HuH-7.5 (cell line): ENCODE measurements around the gene ASAP2.
"Not testable (repeated sequence)": the region's sequence is repeated elsewhere in the genome, so short reads cannot be mapped to it uniquely, and the experiment has no call there.

Source experiments
- DNase-seq: peaks from one replicate; pipeline ENCODE4 v3.0.0; 2011; ENCODE audit warnings: low spot score

ASAP2 gene

DNA sequence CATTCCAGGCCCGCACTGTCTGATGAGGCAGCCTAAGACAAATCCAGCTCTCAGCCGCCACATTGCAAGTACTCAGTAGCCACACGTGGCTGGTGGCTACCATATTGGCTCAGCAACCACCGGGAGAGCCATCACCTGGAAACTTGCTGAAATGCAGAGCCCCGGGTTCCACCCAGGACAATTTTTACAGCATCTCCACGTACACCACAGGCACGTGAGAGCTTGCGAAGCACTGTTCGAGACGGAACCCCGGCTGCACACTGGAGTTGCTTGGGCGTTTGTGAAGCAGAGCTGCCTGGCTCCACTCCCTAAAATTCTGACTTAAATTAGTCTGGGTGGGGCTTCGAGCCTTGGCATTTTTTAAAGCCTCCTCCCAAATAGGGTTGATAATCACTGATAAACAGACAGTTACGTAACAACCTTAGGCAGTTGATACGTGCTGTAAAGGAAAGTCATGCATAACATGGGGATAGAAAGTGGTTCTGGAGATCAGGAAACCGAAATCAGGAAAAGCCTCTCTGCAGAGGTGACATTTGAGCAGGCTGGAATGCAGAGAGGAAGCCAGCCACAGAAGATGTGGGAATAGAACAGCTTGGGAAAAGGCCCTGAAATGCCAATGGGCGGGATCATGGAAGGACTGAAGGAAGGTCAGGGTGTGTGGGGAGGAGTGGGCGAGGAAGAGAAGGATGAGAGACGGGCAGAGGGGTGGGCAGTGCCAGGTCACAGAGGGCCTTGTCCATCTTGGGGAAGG, 6.2 kb downstream of the ASAP2 start:
- no peak for DNase-seq

DNA sequence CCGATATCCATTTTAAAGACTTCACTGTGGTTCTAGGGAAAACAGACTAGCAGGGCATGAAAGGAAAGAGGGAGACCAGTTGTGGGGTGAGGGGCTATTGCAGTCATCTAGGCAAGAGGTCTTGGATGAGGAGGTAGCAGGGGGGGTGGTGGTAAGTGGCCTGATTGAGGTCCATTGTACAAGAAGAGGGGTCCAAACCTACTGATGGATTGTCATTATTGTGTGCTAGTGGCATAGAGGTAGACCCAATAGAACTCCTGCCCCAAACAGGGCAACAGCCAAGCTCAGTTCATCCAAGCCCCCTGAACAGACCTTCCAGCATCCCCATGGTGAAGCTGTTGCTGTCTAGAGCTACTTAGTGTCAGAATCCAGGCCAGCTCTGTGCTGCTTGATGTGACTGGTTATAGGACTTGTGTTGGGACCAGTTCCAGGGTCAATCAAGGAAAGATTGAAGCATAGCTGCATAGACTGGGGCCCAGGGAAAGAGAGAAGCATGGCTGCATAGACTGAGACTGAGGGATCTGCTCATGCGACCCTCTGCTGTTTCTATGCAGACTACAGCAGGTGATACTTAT, 7.0 kb downstream of the ASAP2 start:
- DNase-seq = no peak

DNA sequence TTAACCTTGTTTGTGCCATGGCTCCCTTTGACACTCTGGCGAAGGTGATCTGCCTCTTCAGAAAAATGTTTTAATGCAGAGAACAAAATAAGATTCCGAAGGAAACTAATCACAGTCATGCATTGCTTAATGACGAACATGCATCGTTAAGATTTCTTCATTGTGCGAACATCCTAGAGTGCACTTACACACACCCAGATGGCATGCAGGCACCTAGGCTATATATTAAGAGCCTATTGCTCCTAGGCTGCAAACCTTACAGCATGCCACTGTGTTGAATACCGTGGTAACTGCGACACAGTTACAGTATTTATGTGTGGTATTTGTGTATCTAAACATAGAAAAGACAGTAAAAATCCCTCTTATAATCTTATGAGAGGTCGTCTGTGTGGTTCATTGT, 8.3 kb downstream of the ASAP2 start:
- no peak for DNase-seq

DNA sequence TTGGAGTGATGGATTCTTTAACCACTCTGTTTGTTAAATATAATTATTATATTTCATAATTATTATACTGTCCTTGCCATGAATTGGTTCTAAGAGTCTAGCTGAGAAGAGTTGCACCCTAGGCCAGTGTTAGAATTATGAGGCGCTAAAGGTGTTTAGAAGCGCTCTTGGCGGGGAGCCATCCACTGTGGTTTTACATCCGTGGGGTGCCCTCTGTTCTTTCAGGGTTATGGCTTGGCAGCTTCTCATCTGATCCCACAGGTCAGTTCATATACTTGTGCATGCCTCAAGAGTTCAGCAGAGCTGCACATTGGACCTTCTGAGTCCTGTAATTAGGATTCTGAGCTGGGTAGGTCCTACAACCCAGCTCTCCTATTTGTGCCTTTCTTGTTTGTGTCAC, 9.1 kb downstream of the ASAP2 start:
- DNase-seq = no peak

DNA sequence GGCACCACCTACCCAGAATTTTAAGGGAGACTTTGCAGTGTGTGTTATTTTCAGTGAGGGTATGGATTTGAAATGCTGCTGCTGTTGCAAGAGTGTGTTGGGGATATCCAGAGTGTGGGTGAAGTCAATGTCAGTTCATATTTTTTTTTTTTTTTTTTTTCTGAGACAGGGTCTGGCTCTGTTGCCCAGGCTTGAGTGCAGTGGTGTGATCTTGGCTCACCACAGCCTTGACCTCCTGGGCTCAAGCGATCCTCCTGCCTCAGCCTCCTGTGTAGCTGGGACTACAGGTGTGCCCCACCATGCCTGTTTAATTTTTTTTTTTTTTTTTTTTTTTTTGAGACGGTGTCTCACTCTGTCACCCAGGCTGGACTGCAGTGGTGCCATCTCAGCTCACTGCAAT, 9.5 kb downstream of the ASAP2 start:
- not testable (repeated sequence) for DNase-seq

DNA sequence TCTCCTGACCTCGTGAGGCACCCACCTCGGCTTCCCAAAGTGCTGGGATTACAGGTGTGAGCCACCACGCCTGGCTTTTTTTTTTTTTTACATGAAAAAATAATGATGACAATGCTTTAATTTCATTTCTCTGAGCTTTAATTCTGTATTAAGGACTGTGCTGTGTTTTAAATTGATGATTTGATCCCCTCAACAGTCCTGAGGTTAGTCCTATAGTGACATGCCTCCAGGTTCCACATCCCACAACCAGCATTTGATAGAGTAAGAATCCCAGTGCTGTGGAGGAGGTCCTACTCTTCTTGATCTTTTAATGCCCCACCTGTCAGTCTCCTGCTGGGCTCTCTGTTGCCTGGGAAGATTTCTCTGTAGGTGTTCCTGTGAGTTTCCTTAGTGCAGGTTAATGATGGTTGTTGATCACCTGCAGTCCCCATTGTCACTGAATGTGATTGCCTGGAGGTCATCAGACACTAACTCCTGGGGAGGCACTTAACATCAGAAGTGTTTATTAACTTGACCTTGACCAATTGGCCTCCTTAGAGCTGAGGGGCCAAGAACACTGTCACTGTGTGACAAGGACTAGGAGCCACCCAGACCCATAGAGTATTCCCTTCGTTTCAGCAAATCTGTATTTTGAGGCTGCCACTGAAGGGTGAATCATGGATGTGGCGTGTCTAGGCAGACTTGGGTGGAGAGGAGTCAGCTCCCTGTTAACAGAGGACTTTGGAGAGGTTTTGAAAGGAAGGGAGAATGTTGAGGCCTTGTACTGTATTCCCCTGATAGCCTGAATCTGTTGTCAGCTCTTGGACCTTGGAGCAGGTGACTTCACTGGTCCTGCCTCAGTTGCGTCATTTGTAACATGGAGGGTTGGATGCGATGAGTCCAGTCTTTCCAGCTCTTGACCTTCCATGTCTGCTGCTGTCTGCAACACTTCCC, 11.5 kb downstream of the ASAP2 start:
- DNase-seq = no peak

DNA sequence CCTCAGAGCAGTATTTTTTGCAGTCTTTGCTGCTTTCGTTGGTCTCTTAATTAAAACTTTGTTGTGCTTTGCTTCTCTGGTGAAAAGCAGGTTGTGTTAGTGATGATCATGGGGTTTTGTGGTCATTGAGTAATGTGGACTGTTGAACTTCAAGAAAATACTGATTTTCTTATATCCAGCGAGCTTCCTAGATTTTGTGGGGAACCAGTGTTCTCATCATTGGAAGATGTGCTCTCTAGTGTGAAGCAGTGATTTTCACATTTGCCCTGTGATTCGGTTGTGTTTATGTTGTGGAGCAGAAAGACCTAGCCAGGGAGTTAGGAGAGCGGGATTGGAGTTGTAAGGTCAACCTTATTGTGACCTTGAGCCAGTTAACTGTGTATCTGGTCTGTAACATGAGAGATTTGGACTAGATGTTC, 12.4 kb downstream of the ASAP2 start:
- no peak for DNase-seq

DNA sequence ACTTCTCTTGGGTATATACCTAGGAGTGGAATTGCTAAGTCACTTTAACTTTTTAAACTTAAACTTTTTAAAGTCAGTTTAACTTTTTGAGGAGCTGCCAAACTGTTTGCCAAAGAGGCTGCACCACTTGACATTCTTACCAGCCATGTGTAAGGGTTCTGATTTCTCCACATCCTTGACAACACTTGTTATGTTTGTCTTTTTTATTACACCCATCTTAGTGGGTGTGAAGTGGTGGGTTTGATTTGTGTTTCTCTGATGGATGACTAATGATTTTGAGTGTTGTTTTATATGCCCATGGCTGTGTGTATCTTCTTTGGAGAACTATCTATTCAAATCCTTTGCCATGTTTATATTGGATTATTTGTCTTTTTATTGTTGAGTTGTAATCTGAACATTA, 13.6 kb downstream of the ASAP2 start:
- no peak for DNase-seq

DNA sequence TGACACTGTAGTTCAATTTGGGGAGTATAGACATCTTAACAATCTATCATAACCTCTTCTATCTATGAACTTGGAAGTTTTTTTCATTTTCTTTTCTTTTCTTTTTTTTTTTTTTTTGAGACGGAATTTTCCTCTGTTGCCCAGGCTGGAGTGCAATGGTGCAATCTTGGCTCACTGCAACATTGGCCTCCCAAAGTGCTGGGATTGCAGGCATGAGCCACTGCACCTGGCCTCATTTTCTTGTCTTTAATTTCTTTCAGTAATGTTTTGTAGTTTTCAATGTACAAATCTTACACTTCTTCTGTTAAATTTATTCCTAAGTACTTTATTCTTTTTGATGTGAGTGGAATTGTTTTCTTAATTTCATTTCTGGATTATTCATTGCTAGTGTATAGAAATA, 14.6 kb downstream of the ASAP2 start:
- no peak for DNase-seq

DNA sequence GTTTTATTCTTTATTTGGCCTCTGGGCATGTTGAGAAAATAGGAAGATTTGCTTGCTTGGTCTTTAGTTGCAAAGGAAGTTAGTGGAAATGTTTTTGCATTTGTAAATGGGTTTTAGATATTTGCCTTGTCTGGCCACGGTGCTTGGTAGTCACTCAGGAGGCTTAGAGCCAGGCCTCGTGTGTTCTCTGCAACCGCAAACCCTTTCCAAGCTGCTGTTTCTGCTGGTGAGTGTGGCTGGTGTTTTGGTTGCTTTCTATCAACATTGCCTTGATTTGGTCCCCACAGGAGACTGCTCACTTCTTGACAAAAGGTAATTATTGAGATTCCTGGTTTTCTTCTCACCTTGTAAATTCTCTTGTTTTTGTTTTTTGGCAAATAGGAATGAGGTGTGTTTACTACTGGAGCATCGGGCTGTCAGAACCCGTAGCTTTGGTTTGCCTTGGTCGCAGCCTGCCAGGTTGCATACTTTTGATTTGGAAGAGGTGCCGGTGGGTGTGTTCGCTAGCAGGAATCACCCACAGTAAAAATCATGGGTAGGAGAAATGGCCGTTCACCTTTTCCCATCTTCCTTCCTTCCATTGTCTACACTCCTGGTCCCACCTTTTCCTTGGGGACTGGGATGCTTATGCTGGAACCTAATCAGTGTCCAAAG, 15.8 kb downstream of the ASAP2 start:
- DNase-seq = no peak

DNA sequence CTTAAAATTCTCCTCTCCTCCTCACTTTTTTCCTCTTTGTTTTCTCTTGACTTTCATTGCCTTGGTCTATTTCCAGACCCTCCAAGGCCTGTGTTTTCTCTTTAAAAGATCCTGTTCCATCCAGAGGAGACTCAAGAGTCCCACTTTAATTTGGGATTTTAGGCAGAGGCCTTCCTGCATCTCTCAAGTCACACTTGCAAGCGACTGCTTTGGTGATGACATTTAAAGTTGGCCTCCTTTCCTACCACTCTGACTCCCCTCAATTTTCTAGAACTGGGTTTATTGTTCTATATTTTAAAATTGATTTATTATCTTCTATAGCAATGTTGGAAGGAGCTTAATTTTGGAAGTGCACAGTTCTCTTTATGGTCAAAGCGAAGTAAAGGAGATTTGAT, 16.3 kb downstream of the ASAP2 start:
- DNase-seq = no peak

DNA sequence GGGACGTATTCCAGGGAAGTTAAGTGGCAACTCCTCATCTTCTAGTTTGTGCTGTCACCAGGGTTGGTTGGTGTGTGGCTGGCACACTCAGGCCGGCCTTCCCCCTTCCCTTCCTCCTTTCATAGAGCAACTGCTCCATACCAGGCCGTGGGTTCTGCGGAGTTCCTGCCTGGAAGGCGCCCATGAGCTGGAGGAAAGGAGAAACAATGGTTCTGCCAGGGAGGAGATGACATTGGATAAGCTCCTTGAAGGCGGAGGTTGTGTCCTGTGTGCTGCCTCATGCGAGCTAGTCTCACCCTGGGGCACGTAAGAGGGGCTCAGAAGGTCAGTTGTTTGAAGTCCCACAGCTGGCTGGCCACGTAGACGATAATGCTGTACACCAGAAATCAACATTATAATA, 19.2 kb downstream of the ASAP2 start:
- DNase-seq = no peak

DNA sequence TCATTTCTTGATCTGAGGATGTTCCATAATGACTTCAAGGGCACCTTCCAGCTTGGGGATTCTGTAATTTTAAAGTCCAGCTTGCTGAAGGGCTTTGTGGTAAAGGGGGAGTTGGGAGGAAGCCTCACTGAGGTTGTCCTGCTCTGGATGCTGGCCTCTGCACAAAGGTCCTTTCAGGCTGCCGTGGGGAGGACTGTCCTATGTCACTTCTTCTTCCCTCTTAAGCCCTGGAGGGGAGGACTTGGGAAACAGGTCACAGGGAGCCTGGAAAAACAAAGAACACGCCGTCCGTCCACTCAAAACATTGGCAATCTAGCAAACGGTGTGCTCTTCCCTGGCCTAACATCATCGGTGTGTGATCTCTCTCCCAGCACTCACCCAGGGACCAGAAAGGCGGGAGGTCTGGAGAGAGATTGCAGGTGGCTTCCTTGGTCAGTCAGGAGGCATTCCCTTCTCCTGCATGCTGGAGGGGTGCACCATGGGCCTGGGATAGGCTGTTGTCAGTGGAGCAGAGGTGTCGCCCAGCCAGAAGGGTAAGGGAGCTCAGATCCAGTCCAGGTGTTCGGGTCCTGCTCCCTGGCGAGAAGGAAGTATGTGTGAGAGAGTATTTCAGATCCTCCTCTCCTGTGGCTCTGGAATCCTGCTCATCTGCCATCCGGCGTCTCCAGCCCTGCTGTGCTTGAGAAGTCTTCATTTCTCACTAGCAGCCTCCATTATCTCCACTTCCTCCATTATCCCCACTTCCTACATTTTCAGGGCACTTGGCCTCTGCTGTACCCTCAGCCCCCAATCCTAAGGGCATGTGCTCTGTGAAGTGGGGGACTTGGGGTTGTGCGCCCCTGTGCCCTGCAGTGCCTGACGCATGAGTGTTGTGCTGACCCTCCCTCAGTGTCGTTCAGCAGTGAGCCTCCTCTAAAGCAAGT, 20.1 kb downstream of the ASAP2 start:
- no peak for DNase-seq

DNA sequence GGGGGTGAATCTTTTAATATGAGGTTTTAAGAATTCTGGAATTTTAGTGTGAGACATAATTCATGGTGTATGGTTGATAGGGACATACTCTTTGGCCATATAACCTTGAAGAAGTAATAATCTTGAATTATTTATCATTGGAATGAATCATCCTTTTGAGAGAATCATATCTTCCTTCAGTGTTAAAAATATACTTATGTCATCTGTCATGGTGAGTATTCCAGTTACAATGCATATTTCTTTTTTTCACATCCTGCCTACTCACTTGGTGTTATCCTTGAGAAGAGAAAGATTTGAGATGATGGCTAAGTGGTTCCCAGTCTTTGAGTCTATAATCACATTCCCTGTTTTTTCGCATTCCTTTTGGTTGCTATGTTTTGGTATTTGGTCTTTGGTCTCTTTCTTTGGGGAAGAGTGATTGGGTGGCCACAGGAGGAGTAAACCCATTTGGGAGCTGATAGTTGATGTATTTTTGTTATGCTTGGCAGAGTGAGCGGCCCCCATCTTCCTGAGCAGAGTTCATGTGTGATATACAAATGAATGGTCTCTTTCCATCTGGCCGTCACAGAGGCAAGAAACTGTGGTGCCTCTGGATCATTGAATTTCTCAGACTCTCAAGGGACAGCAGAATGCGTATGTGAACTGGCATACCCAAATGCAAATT, 21.6 kb downstream of the ASAP2 start:
- DNase-seq = no peak

DNA sequence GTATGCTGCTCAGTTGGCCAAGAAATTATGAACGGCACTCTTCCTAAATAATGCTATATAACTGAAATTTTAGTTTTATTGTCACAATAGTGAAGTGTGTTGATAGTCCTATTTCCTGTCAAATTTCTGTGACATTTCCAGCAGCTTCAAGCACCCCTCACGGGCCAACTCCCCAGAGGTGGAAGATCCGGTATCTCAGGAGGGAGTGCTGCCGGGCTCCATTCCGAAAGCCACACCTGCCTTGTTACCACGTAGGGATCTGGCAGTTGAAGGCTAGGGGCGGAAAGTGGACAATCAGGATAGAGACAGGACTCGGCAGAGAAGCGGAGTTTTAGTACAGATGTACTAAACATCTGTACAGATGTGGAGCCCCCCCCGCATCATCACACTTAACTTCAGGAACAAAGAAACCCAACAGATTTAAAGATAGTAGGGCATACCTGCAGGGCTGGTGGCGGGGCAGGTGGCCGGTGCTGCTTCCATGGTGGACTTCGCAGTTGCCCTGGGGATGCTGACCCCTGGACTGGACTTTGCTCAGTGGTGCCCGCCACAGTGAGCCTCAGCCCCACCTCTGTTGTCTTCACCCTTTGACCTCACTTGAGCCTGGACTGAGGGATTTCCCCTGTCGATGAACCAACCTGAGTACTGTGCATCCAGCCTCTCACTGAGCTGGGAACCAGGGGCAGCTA, 22.3 kb downstream of the ASAP2 start:
- DNase-seq = no peak

DNA sequence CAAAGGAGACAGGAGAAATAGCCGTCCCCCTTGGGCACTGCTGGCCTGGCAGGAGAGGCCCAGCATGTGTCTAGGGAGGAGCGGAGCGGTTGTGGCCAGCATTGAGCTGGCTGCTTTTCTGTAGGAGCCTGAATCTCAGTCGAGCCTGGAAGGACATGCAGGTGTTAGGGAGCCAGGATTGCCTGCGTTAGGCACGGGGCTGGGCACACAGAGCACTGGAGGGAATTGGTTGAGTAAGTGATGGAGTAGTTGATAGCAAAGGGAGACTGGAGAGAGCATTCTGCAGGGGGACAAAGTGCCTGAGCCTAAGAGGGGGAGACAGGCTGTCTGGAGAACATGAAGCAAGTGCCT, 22.8 kb downstream of the ASAP2 start:
- DNase-seq = no peak

DNA sequence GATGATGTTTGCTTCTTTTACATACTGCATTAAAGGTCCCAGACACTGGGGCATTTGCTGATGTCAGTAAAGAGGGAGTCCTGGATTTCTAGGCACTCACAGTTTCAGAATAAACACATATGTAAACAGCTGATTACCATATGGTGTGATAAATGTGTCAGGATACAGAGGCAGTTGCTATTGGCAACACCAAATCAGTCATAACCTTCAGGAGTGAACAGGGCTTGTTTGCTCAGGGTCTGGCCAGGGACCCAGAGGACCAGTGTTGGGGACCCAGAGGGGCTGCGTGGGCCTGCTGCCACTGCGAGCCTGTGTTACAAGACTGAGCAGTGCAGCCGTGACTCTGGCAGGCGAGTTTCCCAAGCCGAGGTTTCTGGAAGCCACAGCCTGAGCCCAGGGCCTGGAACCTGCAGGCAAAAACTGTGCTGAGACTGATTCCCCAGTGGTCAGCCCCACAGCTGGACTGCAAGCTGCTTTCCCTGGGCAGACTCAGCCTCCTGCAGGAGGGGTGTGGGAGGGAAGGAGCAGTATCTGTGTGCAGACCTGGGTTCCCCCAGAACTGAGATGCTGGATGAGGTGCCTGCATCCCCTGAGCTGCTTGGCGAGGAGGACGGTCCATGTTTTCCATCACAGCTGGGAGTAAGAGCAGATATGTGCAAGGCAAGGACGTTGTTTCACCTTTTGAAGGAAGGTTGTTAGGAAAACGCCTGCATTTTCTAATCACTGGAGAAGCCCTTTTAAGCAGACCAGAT, 23.6 kb downstream of the ASAP2 start:
- DNase-seq = no peak

DNA sequence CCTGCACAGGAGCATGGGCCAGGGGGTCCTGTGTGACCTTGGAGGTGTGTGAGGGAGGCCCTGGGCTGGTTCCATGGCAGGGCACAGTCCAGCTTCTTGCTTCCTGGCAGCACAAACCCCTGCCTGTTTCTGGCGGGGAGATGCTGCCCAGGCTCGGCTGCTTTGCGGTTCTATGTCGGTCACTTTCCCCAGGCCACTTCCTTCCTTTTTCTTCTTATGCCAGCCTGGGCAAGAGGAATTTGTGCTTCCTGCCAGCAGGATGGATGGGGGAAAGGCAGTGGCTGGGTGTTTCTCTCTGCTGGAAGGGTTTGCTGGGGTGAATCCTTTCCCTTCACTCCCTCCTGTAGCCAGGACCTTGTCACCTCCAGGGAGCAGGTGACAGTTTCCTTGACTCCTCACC, 24.3 kb downstream of the ASAP2 start:
- no peak for DNase-seq

DNA sequence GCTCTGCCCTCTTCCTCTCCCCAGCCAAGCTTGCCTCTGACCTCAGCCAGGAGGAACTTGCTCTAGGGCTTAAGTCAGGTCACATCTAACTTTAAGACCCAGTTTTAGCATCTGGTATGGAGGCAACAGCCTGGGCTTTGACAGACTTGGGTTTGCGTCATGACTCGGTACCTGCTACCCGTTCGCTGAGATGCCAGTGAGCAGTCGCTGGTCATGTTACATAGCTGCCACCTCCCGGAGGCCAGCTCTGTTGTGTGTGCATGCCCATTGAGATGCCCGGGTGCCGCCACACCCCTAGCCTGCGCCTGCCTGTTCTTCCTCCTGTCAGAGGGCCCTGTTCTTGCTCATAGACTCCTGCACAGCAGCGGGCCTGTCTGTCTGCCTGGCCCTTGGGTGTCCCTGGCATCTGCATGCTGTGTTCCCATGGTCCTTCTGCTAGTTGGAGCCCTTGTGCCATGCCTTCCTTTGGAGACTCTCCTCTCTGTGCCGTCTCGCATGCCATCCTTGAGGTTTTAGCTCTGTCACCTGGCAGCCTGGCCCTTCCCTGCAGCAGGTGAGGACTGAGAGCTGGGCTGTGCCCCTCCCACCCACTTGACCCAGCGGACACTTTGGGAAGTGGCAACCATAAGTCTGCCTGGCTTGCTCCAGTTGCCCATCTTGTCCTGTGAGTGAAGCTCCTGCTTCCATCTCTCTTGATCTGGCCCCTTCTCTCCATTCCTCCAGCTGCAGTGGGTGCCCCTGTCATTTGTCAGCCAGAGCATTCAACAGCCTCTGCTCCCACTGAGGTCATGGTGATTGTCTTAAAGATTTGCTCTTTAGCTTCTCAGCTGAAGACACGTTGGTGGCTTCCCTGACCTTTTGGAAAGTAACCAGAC, 24.9 kb downstream of the ASAP2 start:
- DNase-seq = no peak
